ENCODE results near the gene MAPKAPK3. TPM values are rescaled to one million over a fixed set of nuclear protein-coding genes. Genes with fewer than 3 reads are reported as not detected.

Gene MAPKAPK3
- total and polyA plus RNA-seq, 2 donors (not counting 3 experiments of a cell fraction or from before 2014, with no cell fraction given): 21.3 to 30.5 TPM

DNA sequence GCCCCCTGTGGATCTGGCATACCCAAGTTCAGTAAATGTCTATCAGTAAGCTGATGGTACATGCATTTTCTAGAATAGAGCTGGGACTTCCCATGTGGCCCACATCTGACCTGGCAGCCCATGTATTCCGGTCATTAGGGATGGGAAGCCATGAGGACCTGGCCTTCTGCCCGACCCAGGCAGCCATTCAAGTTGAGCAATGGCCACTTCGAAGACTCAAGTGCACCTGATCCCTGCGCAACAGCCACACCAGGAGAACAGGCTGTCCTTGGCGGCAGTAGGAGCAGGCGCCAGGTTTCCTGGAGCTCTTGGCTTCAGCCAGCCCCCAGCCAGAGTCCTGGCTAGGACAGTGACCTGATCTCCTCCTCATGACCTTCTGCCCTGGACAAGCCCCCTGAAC is 33.1 kb upstream of the MAPKAPK3 start:
- no peak for FAIRE-seq
- H3K27ac ChIP-seq (ENCODE audit: insufficient read depth, low read depth, low read length): no peak overlapping the region

More for the DNA sequence above, 33.1 kb upstream of the MAPKAPK3 start:
- TF ChIP-seq GATA2 (IDR thresholded peaks at IDR 0.05; ENCODE audit: insufficient read depth, insufficient read length, low read depth, low read length) (no peak), POLR2AphosphoS5 (IDR thresholded peaks at IDR 0.05; ENCODE audit: insufficient read depth, low read depth, low read length) (no peak), FOS (IDR thresholded peaks at IDR 0.05; ENCODE audit: borderline replicate concordance, insufficient read depth, low read length) (no peak), EZH2 (IDR thresholded peaks at IDR 0.05; ENCODE audit: borderline replicate concordance, low read depth, low read length, severe bottlenecking) (no peak), JUN (IDR thresholded peaks at IDR 0.05; ENCODE audit: borderline replicate concordance, insufficient read depth, insufficient read length, low read depth) (no peak), MYC (IDR thresholded peaks at IDR 0.05; ENCODE audit: low read depth, low read length) (no peak), POLR2A (IDR thresholded peaks at IDR 0.05; ENCODE audit: low read depth, low read length) (no peak)
- TF ChIP-seq, protein P1, sequence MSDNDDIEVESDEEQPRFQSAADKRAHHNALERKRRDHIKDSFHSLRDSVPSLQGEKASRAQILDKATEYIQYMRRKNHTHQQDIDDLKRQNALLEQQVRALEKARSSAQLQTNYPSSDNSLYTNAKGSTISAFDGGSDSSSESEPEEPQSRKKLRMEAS (IDR thresholded peaks at IDR 0.05; ENCODE audit: insufficient read depth, insufficient read length): no peak
- TF ChIP-seq, protein P2, sequence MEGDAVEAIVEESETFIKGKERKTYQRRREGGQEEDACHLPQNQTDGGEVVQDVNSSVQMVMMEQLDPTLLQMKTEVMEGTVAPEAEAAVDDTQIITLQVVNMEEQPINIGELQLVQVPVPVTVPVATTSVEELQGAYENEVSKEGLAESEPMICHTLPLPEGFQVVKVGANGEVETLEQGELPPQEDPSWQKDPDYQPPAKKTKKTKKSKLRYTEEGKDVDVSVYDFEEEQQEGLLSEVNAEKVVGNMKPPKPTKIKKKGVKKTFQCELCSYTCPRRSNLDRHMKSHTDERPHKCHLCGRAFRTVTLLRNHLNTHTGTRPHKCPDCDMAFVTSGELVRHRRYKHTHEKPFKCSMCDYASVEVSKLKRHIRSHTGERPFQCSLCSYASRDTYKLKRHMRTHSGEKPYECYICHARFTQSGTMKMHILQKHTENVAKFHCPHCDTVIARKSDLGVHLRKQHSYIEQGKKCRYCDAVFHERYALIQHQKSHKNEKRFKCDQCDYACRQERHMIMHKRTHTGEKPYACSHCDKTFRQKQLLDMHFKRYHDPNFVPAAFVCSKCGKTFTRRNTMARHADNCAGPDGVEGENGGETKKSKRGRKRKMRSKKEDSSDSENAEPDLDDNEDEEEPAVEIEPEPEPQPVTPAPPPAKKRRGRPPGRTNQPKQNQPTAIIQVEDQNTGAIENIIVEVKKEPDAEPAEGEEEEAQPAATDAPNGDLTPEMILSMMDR (IDR thresholded peaks at IDR 0.05; ENCODE audit: extremely low read depth in 1 of 2, insufficient read depth in 1 of 2, low read depth in 1 of 2, low read length in 2 of 2): no peak
- H3K36me3 ChIP-seq (ENCODE audit: control insufficient read depth in 2 of 2, extremely low read depth in 1 of 2, insufficient read depth in 2 of 2, low read length in 2 of 2): no peaks in the 10 kb centered on the region
- no peak overlapping the region for H2AFZ ChIP-seq (ENCODE audit: low read depth, low read length)
- H4K20me1 ChIP-seq (replicated peaks; ENCODE audit: control insufficient read depth, extremely low read depth, insufficient read depth, low read length): no peaks in the 10 kb centered on the region
- intact Hi-C loops (cut with micrococcal nuclease): no loop called here
- no peak overlapping the region for H3K4me3 ChIP-seq (replicated peaks in 1 of 3; ENCODE audit: insufficient read depth in 1 of 3, low read depth in 1 of 3, low read length in 3 of 3)
- no peaks in the 10 kb centered on the region for H3K4me1 ChIP-seq (ENCODE audit: control insufficient read depth, extremely low read depth, insufficient read depth, low read length)
- no TSS peak for BruUV-seq (replicated peaks)
- H3K4me2 ChIP-seq (ENCODE audit: insufficient read depth, low read length): no peak overlapping the region
- H3K27me3 ChIP-seq (ENCODE audit: control insufficient read depth in 2 of 2, insufficient read depth in 2 of 2, low read length in 2 of 2): no peaks in the 10 kb centered on the region
- H3K9me3 ChIP-seq (replicated peaks; ENCODE audit: control insufficient read depth, insufficient read depth, low read length): no peaks in the 10 kb centered on the region
- no peaks in the 10 kb centered on the region for H3K79me2 ChIP-seq (ENCODE audit: control insufficient read depth, insufficient read depth, low read length)
- CTCF ChIA-PET: interaction anchor here (1.0 kb wide), 1 partner anchor 28 kb away, joined by 3 read pairs; no protein-coding TSS in a partner anchor
- dilution Hi-C loops (cut with MboI; ENCODE audit: extremely low pct_ligation_motif_present, low sequenced_read_pairs): no loop called here
- H3K9me1 ChIP-seq (replicated peaks; ENCODE audit: control insufficient read depth, extremely low read depth, insufficient read depth, low read length): no peaks in the 10 kb centered on the region
- DNase-seq (ENCODE audit: low read depth, low spot score): no peak
- POLR2A ChIA-PET: no interaction called here
- no peak overlapping the region for H3K9ac ChIP-seq (replicated peaks; ENCODE audit: extremely low read depth, insufficient read depth, low read length)

Data from endothelial cell of umbilical vein (primary cell).